Pancreas (tissue), 10 donors: ENCODE results near the gene CINP. TPM values are rescaled to one million over a fixed set of nuclear protein-coding genes. Genes with fewer than 3 reads are reported as not detected.
"Not testable (repeated sequence)": the region's sequence is repeated elsewhere in the genome, so short reads cannot be mapped to it uniquely, and the experiment has no call there.

Experiments
- ATAC-seq, 4 donors: fragments of 200-7000 bp; cut with Tn5 transposase; one replicate each; pipeline versions ENCODE4 v1.8.0 to v1.9.1; 2020; ENCODE audit warnings: mild to moderate bottlenecking in 4 of 4, moderate library complexity in 4 of 4
- DNase-seq, 6 donors: peaks; one replicate each; pipeline ENCODE4 v3.0.0-alpha.2; 2020
- FAIRE-seq: peaks from 2 replicates; lab custom pipeline; 2012; peaks lifted over from hg19 to GRCh38; lab: Jason Lieb, UNC
- H3K27ac ChIP-seq, 4 donors: fragments of 200-600 bp; sonication (generic); 1 replicate in 3 of 4; 2 replicates in 1 of 4; pipeline versions ENCODE4 v1.5.0 to v1.8.0; 2020
- H3K27me3 ChIP-seq, 4 donors: fragments of 200-600 bp; one replicate each; pipeline ENCODE4 v1.8.0; 2021
- H3K36me3 ChIP-seq, 3 donors: fragments of 200-600 bp; sonication (generic) in 1 of 3; one replicate each; pipeline versions ENCODE4 v1.5.0 to v1.8.0; 2020 to 2021
- H3K4me1 ChIP-seq, 3 donors: fragments of 200-600 bp; one replicate each; pipeline ENCODE4 v1.8.0; 2021
- H3K4me3 ChIP-seq, 4 donors: fragments of 200-600 bp; sonication (generic) in 2 of 4; one replicate each; pipeline versions ENCODE4 v1.5.0 to v1.8.0; 2020 to 2021
- H3K9me3 ChIP-seq, 4 donors: fragments of 200-600 bp; one replicate each; pipeline ENCODE4 v1.8.0; 2021
- CTCF ChIP-seq, 4 donors: fragments of 200-600 bp; sonication (generic) in 3 of 4; IDR thresholded peaks; one replicate each; pipeline versions ENCODE4 v1.5.0 to v1.8.0; 2021; ENCODE audit warnings: antibody characterized with exemption in 4 of 4
- WGBS, 2 donors: extraction: QIAGEN DNeasy Blood & Tissue Kit; methylation state at CpG; one replicate each; pipeline ENCODE4 v1.1.7; 2013; 5-methylcytosine and 5-hydroxymethylcytosine counted together
- intact Hi-C, 3 donors: fragments of 100-400 bp; cut with DNase I; formaldehyde crosslinking; loops; one replicate each; pipeline versions ENCODE4 v1.11.1 to v1.14.2; 2022
- polyA plus RNA-seq, 2 donors: library from polyadenylated mRNA; stranded (reverse); fragments of 200-250 nt; gene quantifications; one replicate each; pipeline ENCODE4 v1.2.3, GENCODE V29; 2013
- total RNA-seq, 6 donors: library from RNA; stranded (reverse); fragmentation: NEBNext Ultra II Directional in 4 of 6; extraction: Animal tissue kit (Norgen Biotek cat#: 25700) in 4 of 6; gene quantifications; one replicate each; pipeline versions ENCODE4 v1.2.1 to v1.2.4, GENCODE V29; 2021 to 2023
- donor health status: healthy with polysubstance abuse.
- donor health status: DM: no; HTN: no; CAD: no; lungs with moderate emphysema.
- donor health status: DM: no; HTN: no; CAD: no.
- donor health status: control.
- donor health status: control.
- donor health status: Bipolar disorder and iron deficiency.
- donor health status: DM: yes; HTN: yes; CAD: no.
- donor health status: DM: no; HTN: no; CAD: no.
- donor health status: DM: no; HTN: no; CAD: no.
- donor health status: DM: yes; HTN: yes; CAD: no.

CINP gene
- total and polyA plus RNA-seq, 8 donors, result 19.5 to 26.4 (median 24.9) TPM

- no peak for DNase-seq
- intact Hi-C loops, result no loop called here
- no peak for FAIRE-seq
- Histone ChIP-seq H3K27me3 (no peaks in the 10 kb centered on the region), H3K36me3 (peaks cover 0 to 21% (median 15%) of the 10 kb centered on the region in 3 donors), H3K9me3 (no peaks in the 10 kb centered on the region), H3K4me1 (peaks cover 5 to 18% (median 7%) of the 10 kb centered on the region in 3 donors), H3K27ac (no peak overlapping the region), H3K4me3 (no peak overlapping the region)
- TF ChIP-seq CTCF (IDR thresholded peaks at IDR 0.05), result no peak
- 94 to 99% methylated on average over 3 of the region's 3 CpGs for WGBS, 2 donors
- no peak for ATAC-seq
These were observed 2.3 kb downstream of the CINP start for GRCh38 chr14:102360388-102360787.

DNA sequence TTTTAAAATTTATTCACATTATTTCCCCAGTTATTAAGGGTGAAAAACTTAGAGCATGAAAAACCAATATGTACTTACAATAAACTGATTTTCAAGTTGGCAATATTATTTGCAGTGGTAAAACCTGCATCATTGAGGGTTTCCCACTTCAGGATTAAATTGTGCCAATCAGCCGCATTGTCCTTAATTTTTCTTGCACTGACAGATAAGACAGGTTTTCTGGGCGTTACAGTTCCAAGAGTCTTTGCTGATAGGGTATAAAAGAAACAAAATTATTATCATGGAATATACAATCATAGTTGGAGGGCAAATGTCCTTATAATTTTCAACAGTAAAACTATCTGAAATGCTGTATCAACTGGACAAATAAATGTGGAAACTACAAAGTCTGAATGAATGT lies 3.3 kb downstream of the CINP start:
- ATAC-seq (no peak), DNase-seq (no peak)

GRCh38 chr14:102356280-102356679 lies 6.4 kb downstream of the CINP start:
- intact Hi-C loops, result no loop called here
- no peaks in the 10 kb centered on the region for H3K4me1 ChIP-seq
- peaks cover 0 to 40% (median 15%) of the 10 kb centered on the region in 3 donors for H3K36me3 ChIP-seq
- H3K27me3 ChIP-seq, result no peaks in the 10 kb centered on the region
- 90 to 91% methylated on average over 3 of the region's 3 CpGs for WGBS, 2 donors
- no peak for TF ChIP-seq CTCF (IDR thresholded peaks at IDR 0.05)
- no peak for ATAC-seq
- no peak for FAIRE-seq
- H3K4me3 ChIP-seq, result no peak overlapping the region
- DNase-seq, result no peak
- H3K9me3 ChIP-seq, result no peaks in the 10 kb centered on the region
- no peak overlapping the region for H3K27ac ChIP-seq

More for the DNA sequence above, 3.3 kb downstream of the CINP start:
- H3K4me1 ChIP-seq, result peaks cover 5 to 16% (median 7%) of the 10 kb centered on the region in 3 donors
- H3K4me3 ChIP-seq, result no peak overlapping the region
- no peaks in the 10 kb centered on the region for H3K27me3 ChIP-seq
- no peak for TF ChIP-seq CTCF (IDR thresholded peaks at IDR 0.05)
- H3K9me3 ChIP-seq, result no peaks in the 10 kb centered on the region
- peaks cover 0 to 32% (median 15%) of the 10 kb centered on the region in 3 donors for H3K36me3 ChIP-seq
- WGBS, 2 donors, result 89 to 91% methylated on average over 2 of the region's 2 CpGs
- no peak overlapping the region for H3K27ac ChIP-seq
- no peak for FAIRE-seq
- intact Hi-C loops, result no loop called here

DNA sequence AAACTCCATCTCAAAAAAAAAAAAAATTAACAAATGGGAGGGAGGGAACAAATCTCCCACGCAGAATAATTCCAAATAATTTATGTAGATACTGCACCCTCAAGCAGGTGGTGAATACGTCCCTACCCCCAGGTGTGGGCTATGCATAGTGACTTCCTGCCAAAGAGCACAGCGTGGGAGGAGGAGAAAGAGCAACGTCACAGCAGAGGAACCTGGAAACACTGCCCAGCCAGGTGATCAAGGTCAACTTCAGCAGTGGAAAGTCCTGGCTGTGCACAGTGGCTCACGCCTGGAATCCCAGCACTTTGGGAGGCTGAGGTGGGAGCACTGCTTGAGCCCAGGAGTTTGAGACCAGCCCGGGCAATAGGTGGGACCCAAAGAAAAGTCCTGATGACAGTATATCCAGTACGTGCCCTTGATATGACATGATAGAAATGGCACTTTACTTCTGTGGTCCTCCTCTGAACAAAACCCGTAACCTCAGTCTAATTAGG lies 9.5 kb downstream of the CINP start:
- Histone ChIP-seq H3K27me3 (no peaks in the 10 kb centered on the region), H3K4me3 (no peak overlapping the region), H3K9me3 (no peaks in the 10 kb centered on the region), H3K4me1 (no peaks in the 10 kb centered on the region), H3K27ac (no peak overlapping the region), H3K36me3 (peaks cover 0 to 47% (median 17%) of the 10 kb centered on the region in 3 donors)
- ATAC-seq (peak; percentile 85 to 98 (median 94)), FAIRE-seq (no peak), DNase-seq (peak in 4 of 6 donors; percentile 49 to 60 (median 56))
- 49 to 51% methylated on average over 8 of the region's 8 CpGs for WGBS, 2 donors
- intact Hi-C loops, result no loop called here
- TF ChIP-seq CTCF (IDR thresholded peaks at IDR 0.05), result no peak

DNA sequence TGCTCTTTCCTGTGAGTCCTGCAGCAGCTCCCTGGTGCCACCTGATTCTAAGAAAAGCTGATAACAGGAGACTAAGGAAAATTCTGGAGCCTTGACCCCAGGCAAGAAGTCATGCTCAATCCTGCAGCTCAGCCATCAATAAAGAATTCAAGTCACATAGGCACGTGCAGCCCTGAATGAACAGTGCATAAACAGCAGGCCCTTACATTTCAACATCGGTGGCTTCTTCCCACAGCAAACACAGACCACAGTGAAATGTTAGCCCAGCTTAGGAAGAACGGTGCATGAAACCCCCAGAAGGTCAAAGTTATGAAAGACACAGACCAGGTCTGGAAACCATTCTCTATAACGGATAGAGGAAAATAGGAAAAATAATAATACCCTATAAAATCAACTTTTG lies 10.5 kb downstream of the CINP start:
- WGBS, 2 donors, result 93 to 94% methylated on average over 4 of the region's 4 CpGs
- Histone ChIP-seq H3K9me3 (no peaks in the 10 kb centered on the region), H3K27ac (no peak overlapping the region), H3K4me1 (no peaks in the 10 kb centered on the region), H3K4me3 (no peak overlapping the region), H3K27me3 (no peaks in the 10 kb centered on the region), H3K36me3 (peaks cover 0 to 46% (median 11%) of the 10 kb centered on the region in 3 donors)
- no peak for DNase-seq
- no peak for ATAC-seq
- no peak for TF ChIP-seq CTCF (IDR thresholded peaks at IDR 0.05)
- no peak for FAIRE-seq
- intact Hi-C loops, result no loop called here

GRCh38 chr14:102351593-102351992 lies 11.1 kb downstream of the CINP start:
- H3K4me1 ChIP-seq, FAIRE-seq, H3K9me3 ChIP-seq, H3K4me3 ChIP-seq, ATAC-seq, H3K27ac ChIP-seq, DNase-seq, H3K27me3 ChIP-seq, intact Hi-C loops: not testable (repeated sequence)
- peaks cover 0 to 53% (median 11%) of the 10 kb centered on the region in 3 donors for H3K36me3 ChIP-seq
- 84 to 85% methylated on average over 7 to 9 of the region's 9 CpGs for WGBS, 2 donors
